Panc1 (cell line): ENCODE results near the gene MIPOL1.

ENCODE experiments used
- CTCF ChIP-seq: fragments of 450-650 bp; IDR thresholded peaks from 2 replicates; pipeline ENCODE4 v1.5.1; 2017; ENCODE audit warnings: mild to moderate bottlenecking
- POLR2AphosphoS5 ChIP-seq: IDR thresholded peaks from 2 replicates; pipeline ENCODE4 v1.6.1; 2012; ENCODE audit warnings: mild to moderate bottlenecking, low read depth, low read length, moderate library complexity
- TF ChIP-seq, protein P1 (sequence below), 2 experiments: IDR thresholded peaks; 2 replicates each; pipeline ENCODE4 v1.6.1; 2011 to 2012; ENCODE audit warnings: low read depth in 2 of 2, control low read depth in 1 of 2, low read length in 1 of 2, mild to moderate bottlenecking in 1 of 2, moderate library complexity in 1 of 2; ENCODE audit not compliant: insufficient read depth in 1 of 2

GRCh38 chr14:37579274-37579673, 381.5 kb downstream of the MIPOL1 start:
- TF ChIP-seq CTCF, result no peak
- TF ChIP-seq, protein P1, sequence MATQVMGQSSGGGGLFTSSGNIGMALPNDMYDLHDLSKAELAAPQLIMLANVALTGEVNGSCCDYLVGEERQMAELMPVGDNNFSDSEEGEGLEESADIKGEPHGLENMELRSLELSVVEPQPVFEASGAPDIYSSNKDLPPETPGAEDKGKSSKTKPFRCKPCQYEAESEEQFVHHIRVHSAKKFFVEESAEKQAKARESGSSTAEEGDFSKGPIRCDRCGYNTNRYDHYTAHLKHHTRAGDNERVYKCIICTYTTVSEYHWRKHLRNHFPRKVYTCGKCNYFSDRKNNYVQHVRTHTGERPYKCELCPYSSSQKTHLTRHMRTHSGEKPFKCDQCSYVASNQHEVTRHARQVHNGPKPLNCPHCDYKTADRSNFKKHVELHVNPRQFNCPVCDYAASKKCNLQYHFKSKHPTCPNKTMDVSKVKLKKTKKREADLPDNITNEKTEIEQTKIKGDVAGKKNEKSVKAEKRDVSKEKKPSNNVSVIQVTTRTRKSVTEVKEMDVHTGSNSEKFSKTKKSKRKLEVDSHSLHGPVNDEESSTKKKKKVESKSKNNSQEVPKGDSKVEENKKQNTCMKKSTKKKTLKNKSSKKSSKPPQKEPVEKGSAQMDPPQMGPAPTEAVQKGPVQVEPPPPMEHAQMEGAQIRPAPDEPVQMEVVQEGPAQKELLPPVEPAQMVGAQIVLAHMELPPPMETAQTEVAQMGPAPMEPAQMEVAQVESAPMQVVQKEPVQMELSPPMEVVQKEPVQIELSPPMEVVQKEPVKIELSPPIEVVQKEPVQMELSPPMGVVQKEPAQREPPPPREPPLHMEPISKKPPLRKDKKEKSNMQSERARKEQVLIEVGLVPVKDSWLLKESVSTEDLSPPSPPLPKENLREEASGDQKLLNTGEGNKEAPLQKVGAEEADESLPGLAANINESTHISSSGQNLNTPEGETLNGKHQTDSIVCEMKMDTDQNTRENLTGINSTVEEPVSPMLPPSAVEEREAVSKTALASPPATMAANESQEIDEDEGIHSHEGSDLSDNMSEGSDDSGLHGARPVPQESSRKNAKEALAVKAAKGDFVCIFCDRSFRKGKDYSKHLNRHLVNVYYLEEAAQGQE (IDR thresholded peaks at IDR 0.05; ENCODE audit: insufficient read depth in 1 of 2, low read depth in 2 of 2, low read length in 1 of 2), result no peak
- no peak for TF ChIP-seq POLR2AphosphoS5
